Spleen (tissue), 13 donors: ENCODE measurements around the gene WBP1L. TPM values are rescaled to one million over a fixed set of nuclear protein-coding genes. Genes with fewer than 3 reads are reported as not detected.
"Not testable (repeated sequence)": the region's sequence is repeated elsewhere in the genome, so short reads cannot be mapped to it uniquely, and the experiment has no call there.

Experiments used
- DNase-seq: peaks from one replicate; pipeline ENCODE4 v3.0.0-alpha.2; 2020
- H3K27ac ChIP-seq, 8 donors: fragments of 200-600 bp; sonication (generic) in 7 of 8; 1 replicate in 4 of 8; 2 replicates in 4 of 8; pipeline versions ENCODE4 v1.5.0 to v1.8.0; 2016 to 2021; ENCODE audit warnings: inconsistent platforms in 4 of 8, mild to moderate bottlenecking in 4 of 8, moderate library complexity in 1 of 8
- H3K27me3 ChIP-seq, 7 donors: fragments of 200-600 bp; sonication (generic) in 6 of 7; replicated peaks in 1 of 7; 1 replicate in 4 of 7; 2 replicates in 3 of 7; pipeline versions ENCODE4 v1.5.0 to v1.8.0; 2016 to 2021; ENCODE audit warnings: inconsistent platforms in 3 of 7, mild to moderate bottlenecking in 1 of 7
- H3K36me3 ChIP-seq, 6 donors: fragments of 200-600 bp; sonication (generic) in 5 of 6; 1 replicate in 4 of 6; 2 replicates in 2 of 6; pipeline versions ENCODE4 v1.5.0 to v1.8.0; 2016 to 2021; ENCODE audit warnings: inconsistent platforms in 2 of 6
- H3K4me1 ChIP-seq, 6 donors: fragments of 200-600 bp; sonication (generic) in 5 of 6; 1 replicate in 3 of 6; 2 replicates in 3 of 6; pipeline versions ENCODE4 v1.5.0 to v1.8.0; 2016 to 2021; ENCODE audit warnings: inconsistent platforms in 3 of 6
- H3K4me3 ChIP-seq, 8 donors: fragments of 200-600 bp; sonication (generic) in 7 of 8; 1 replicate in 4 of 8; 2 replicates in 4 of 8; pipeline versions ENCODE4 v1.5.0 to v1.8.0; 2016 to 2021; ENCODE audit warnings: inconsistent platforms in 4 of 8, mild to moderate bottlenecking in 4 of 8, moderate library complexity in 2 of 8
- H3K9me3 ChIP-seq, 8 donors: fragments of 200-600 bp; sonication (generic) in 7 of 8; 1 replicate in 4 of 8; 2 replicates in 4 of 8; pipeline versions ENCODE4 v1.5.0 to v1.8.0; 2016 to 2021; ENCODE audit warnings: inconsistent platforms in 4 of 8
- POLR2A ChIP-seq, 3 donors: fragments of 450-650 bp; IDR thresholded peaks; one replicate each; pipeline ENCODE4 v1.5.1; 2017; ENCODE audit warnings: antibody characterized with exemption in 3 of 3, mild to moderate bottlenecking in 1 of 3
- POLR2AphosphoS5 ChIP-seq, 3 donors: sonication (generic); formaldehyde crosslinking; IDR thresholded peaks; one replicate each; pipeline ENCODE4 v1.5.1; 2017; ENCODE audit warnings: antibody characterized with exemption in 3 of 3
- WGBS, 5 donors: extraction: QIAGEN DNeasy Blood & Tissue Kit in 3 of 5; methylation state at CpG; one replicate each; pipeline versions ENCODE4 v1.1.5 to v1.1.7; 2013 to 2018; 5-methylcytosine and 5-hydroxymethylcytosine counted together
- intact Hi-C: fragments of 100-400 bp; cut with DNase I; formaldehyde crosslinking; loops from one replicate; pipeline ENCODE4 v1.15.0; 2023; ENCODE audit warnings: low total_unique reads
- long read RNA-seq, 2 donors: transcript quantifications; one replicate each; lab custom pipeline, GENCODE V29; 2026
- polyA plus RNA-seq, 3 donors: library from polyadenylated mRNA; stranded (reverse); fragments of 200-250 nt; gene quantifications; one replicate each; pipeline ENCODE4 v1.2.1, GENCODE V29; 2013
- total RNA-seq, 7 donors: library from RNA; depleted of rRNA in 3 of 7; stranded (reverse); fragments of >200 nt in 3 of 7; fragmentation: NEBNext Ultra II Directional in 4 of 7; extraction: Animal tissue kit (Norgen Biotek cat#: 25700) in 4 of 7; gene quantifications; one replicate each; pipeline versions ENCODE4 v1.1.0 to v1.2.1, GENCODE V29; 2016 to 2021
- TF ChIP-seq, protein P1 (sequence below), 11 experiments: fragments of 200-600 bp in 7 of 11; fragments of 450-650 bp in 4 of 11; sonication (generic) in 4 of 11; IDR thresholded peaks in 8 of 11; conservative IDR thresholded peaks in 3 of 11; 1 replicate in 7 of 11; 2 replicates in 4 of 11; pipeline versions ENCODE4 v1.4.0 to v1.8.0; 2016 to 2021; ENCODE audit warnings: antibody characterized with exemption in 11 of 11, inconsistent platforms in 4 of 11, mild to moderate bottlenecking in 1 of 11
- donor health status: healthy with polysubstance abuse.
- donor health status: DM: no; HTN: no; CAD: no; lungs with moderate emphysema.
- donor health status: DM: no; HTN: no; CAD: no.
- donor health status: Bipolar disorder and iron deficiency.
- donor health status: healthy.
- donor health status: DM: no; HTN: no; CAD: no.
- donor health status: DM: yes; HTN: yes; CAD: no.

The WBP1L gene
- 100 to 1,000 TPM in 2 of 7 donors, 10 to 100 TPM in 5; 38.6 to 149 (median 55.4) TPM for total RNA-seq
- polyA plus RNA-seq = 10 to 100 TPM; 15.9 to 24.1 (median 16.1) TPM
- long read RNA-seq, donor 1, full-length matches to known transcripts = 11 of 11 reads
- long read RNA-seq, donor 1, partial matches to known transcripts = 0 of 11 reads
- long read RNA-seq, donor 1, other reads (novel, unspliced or antisense) = 0 of 11 reads
- long read RNA-seq, donor 2, transcript WBP1L-203 (4 exons, 1,428 nt) = major isoform, 6 of 6 reads
- long read RNA-seq, donor 2, partial matches to known transcripts = 0 of 6 reads
- long read RNA-seq, donor 2, other reads (novel, unspliced or antisense) = 0 of 6 reads

DNA sequence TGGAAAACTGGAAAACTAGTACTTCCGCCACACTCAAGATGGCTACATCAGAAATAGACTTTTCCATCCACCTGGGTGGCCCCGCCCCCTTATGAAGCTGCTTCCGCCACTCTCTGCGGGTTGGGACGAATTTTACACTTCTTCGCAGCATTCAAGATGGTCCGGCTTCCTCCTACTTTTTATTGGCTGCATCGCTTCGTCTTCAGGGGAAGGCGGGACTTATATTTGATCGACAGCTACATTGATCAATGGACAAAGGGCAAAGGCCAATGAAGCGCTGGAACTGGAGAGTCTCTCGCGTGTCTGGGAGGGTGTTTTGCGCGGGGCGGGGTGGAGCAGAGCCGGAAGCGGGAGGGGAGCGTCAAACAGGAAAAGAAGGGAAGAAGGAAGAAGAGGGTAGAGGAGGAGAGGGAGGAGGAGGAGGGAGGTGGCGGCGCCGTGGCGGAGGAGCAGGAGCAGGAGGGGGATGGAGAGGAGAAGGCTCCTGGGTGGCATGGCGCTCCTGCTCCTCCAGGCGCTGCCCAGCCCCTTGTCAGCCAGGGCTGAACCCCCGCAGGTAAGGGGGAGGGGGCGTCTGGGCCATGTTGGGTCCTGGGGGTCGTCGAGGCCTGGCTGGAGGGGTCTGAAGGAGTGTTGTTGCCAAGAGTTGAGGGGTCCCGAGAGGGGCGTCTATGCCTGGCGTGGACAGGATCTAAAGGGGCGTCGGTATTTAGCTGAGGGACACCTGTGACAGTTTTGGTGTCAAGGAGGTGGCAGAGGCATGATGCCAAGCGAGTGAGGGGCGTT, at the start of gene WBP1L:
Gene WBP1L (plus strand): TSS at position 361 of the 786 bp plus-strand sequence. CDS start 106 bp downstream, at position 467.
- TF ChIP-seq POLR2A (IDR thresholded peaks at IDR 0.05) (peak in 2 of 3 donors; percentile 14 to 23), POLR2AphosphoS5 (IDR thresholded peaks at IDR 0.05) (peak; percentile 90 to 100 (median 94))
- TF ChIP-seq, protein P1, sequence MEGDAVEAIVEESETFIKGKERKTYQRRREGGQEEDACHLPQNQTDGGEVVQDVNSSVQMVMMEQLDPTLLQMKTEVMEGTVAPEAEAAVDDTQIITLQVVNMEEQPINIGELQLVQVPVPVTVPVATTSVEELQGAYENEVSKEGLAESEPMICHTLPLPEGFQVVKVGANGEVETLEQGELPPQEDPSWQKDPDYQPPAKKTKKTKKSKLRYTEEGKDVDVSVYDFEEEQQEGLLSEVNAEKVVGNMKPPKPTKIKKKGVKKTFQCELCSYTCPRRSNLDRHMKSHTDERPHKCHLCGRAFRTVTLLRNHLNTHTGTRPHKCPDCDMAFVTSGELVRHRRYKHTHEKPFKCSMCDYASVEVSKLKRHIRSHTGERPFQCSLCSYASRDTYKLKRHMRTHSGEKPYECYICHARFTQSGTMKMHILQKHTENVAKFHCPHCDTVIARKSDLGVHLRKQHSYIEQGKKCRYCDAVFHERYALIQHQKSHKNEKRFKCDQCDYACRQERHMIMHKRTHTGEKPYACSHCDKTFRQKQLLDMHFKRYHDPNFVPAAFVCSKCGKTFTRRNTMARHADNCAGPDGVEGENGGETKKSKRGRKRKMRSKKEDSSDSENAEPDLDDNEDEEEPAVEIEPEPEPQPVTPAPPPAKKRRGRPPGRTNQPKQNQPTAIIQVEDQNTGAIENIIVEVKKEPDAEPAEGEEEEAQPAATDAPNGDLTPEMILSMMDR (IDR thresholded peaks at IDR 0.05 in 8 of 11, conservative IDR thresholded peaks at IDR 0.05 in 3 of 11) = peak in 3 of 11 experiments; percentile 20 to 32 (median 25)
- intact Hi-C loops = no loop called here
- H3K9me3 ChIP-seq = no peaks in the 10 kb centered on the region
- peak within 1 kb of the TSS; percentile 84 to 99 (median 95) for H3K4me3 ChIP-seq
- H3K27ac ChIP-seq = peak within 1 kb of the TSS; percentile 82 to 97 (median 89)
- no peaks in the 10 kb centered on the region for H3K27me3 ChIP-seq
- peaks cover 0 to 5% (median 0%) of the 10 kb centered on the region in 6 donors for H3K36me3 ChIP-seq
- peaks cover 24 to 58% (median 43%) of the 10 kb centered on the region in 6 donors for H3K4me1 ChIP-seq
- peak; percentile 95 for DNase-seq
- 0 to 1% (median 1%) methylated on average over 34 to 37 of the region's 37 CpGs for WGBS, 5 donors

DNA sequence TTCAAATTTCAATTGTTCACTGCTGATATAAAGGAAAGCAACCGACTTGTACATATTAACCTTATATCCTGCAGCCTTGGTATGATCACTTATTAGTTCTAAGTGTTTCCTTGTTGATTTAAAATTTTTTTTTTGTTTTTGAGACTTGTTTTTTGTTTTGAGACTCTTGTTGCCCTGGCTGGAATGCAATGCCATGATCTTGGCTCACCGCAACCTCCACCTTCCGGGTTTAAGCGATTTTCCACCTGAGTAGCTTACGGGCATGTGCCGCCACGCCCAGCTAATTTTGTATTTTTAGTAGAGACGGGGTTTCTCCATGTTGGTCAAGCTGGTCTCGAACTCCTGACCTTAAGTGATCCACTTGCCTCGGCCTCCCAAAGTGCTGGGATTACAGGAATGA, 48.3 kb upstream of the WBP1L start:
- intact Hi-C loops = not testable (repeated sequence)

DNA sequence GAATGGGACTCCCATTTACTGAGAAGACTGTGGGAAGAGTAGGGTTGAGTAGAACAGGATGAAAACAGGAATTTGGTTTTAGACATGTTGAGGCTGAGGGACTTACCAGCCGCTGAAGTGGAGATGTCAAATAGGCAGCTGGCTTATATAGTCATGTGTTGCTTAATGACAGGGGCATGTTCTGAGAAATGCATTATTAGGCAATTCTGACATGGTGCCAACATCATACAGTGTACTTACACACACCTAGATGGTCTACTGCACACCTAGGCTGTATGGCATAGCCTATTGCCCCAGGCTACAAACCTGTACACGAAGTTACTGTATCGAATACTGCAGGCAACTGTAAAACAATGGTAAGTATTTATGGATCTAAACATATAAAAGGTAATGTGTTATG, 47.0 kb upstream of the WBP1L start:
- DNase-seq = no peak
- Histone ChIP-seq H3K4me3 (no peak overlapping the region), H3K27ac (no peak overlapping the region), H3K27me3 (no peaks in the 10 kb centered on the region), H3K9me3 (no peaks in the 10 kb centered on the region), H3K36me3 (peaks cover 0 to 61% (median 18%) of the 10 kb centered on the region in 6 donors), H3K4me1 (peaks cover 0 to 2% (median 0%) of the 10 kb centered on the region in 6 donors)
- 85 to 96% (median 90%) methylated on average over 3 of the region's 3 CpGs for WGBS, 5 donors
- intact Hi-C loops = no loop called here
- TF ChIP-seq, protein P1 (IDR thresholded peaks at IDR 0.05 in 8 of 11, conservative IDR thresholded peaks at IDR 0.05 in 3 of 11) = no peak
- TF ChIP-seq POLR2A (IDR thresholded peaks at IDR 0.05) = no peak
- TF ChIP-seq POLR2AphosphoS5 (IDR thresholded peaks at IDR 0.05) = no peak

More for the DNA sequence above, 48.3 kb upstream of the WBP1L start:
- H3K27me3 ChIP-seq, H3K27ac ChIP-seq, H3K4me1 ChIP-seq, DNase-seq, H3K9me3 ChIP-seq, H3K4me3 ChIP-seq: not testable (repeated sequence)
- peaks cover 0 to 58% (median 18%) of the 10 kb centered on the region in 6 donors for H3K36me3 ChIP-seq
- 94 to 97% (median 95%) methylated on average over 10 of the region's 10 CpGs for WGBS, 5 donors

DNA sequence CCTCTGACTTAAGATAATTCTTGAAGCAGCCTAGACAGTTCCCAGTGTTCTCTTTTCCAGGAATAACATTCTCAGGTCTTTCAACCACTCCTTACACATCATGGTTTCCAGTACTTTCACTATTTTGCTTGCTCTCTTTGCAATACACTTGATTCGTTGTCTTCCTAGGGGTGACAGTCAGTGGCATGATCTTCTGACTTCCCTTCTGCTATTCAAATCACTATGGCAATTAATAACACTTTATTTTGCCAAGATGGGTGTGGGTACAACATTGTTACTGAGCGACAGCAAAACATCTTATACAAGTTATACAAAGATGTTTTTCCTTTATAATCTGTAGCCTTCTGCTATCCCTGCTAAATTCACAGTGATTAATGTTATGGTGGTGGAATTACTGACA, 44.9 kb upstream of the WBP1L start:
- WGBS, 5 donors = 89 to 97% (median 94%) methylated on average over 2 of the region's 2 CpGs
- Histone ChIP-seq H3K27ac (no peak overlapping the region), H3K9me3 (no peaks in the 10 kb centered on the region), H3K4me3 (no peak overlapping the region), H3K27me3 (no peaks in the 10 kb centered on the region), H3K4me1 (peaks cover 0 to 2% (median 0%) of the 10 kb centered on the region in 6 donors), H3K36me3 (peaks cover 0 to 57% (median 18%) of the 10 kb centered on the region in 6 donors)
- TF ChIP-seq POLR2A (IDR thresholded peaks at IDR 0.05) (no peak), POLR2AphosphoS5 (IDR thresholded peaks at IDR 0.05) (no peak)
- TF ChIP-seq, protein P1 (IDR thresholded peaks at IDR 0.05 in 8 of 11, conservative IDR thresholded peaks at IDR 0.05 in 3 of 11) = no peak
- DNase-seq = no peak
- intact Hi-C loops = no loop called here
